SH-SY5Y (cell line): ENCODE measurements around the gene SLC35F2.

ENCODE experiments used
- GATA2 ChIP-seq: IDR thresholded peaks from 2 replicates; pipeline ENCODE4 v1.6.1; 2011; ENCODE audit warnings: mild to moderate bottlenecking, low read depth, low read length
- GATA3 ChIP-seq: IDR thresholded peaks from 2 replicates; pipeline ENCODE4 v1.6.1; 2011; ENCODE audit warnings: low read depth, mild to moderate bottlenecking, low read length, moderate library complexity

- TF ChIP-seq GATA2 (no peak), GATA3 (no peak)
Observed at GRCh38 chr11:107856180-107856980, 2.2 kb downstream of the SLC35F2 start.
